Fibroblast of gingiva (primary cell): ENCODE results near the gene GNG8.

Experiments
- DNase-seq: peaks from one replicate; pipeline ENCODE4 v3.0.0-alpha.2; 2011; ENCODE audit warnings: low read depth

The GNG8 gene

DNA sequence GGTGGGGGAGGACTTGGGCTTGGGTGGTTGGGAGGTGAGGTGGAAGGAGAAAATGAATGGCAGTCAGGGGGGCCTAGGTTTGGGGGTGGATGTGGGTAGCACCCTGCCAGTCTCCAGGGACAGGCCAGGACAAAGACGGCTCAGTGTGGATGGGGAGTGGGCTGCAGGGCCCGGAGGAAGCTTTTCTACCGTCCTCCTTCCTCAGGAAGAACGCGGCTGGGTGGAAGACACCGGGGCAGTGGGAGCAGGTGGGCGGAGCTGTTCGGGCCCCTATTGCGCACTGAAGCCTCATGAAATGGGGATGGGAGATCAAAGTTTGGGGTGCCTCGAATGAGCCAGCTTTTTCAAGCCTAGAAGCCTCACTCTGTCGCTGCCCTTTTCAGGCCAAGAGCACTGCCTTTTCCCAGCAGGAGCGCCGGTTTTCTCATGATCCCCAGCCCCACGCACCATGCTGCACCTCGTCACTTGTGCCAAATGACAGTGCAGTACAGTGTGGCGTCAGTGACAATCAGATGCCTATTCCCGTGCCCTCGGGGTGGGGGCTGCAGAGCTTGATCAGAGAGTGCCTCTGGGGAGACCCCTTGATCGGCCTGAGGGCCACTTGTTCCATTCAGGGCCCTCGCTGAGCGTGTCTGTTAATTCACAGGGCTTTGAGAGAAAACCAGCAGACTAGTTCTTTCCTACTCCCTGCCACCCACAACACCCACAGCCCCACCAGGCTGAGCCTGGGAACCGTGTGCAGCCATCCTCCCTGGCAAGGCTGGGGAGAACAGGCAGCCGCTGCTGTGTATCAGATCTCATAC is 33.4 kb downstream of the GNG8 start:
- DNase-seq = no peak

DNA sequence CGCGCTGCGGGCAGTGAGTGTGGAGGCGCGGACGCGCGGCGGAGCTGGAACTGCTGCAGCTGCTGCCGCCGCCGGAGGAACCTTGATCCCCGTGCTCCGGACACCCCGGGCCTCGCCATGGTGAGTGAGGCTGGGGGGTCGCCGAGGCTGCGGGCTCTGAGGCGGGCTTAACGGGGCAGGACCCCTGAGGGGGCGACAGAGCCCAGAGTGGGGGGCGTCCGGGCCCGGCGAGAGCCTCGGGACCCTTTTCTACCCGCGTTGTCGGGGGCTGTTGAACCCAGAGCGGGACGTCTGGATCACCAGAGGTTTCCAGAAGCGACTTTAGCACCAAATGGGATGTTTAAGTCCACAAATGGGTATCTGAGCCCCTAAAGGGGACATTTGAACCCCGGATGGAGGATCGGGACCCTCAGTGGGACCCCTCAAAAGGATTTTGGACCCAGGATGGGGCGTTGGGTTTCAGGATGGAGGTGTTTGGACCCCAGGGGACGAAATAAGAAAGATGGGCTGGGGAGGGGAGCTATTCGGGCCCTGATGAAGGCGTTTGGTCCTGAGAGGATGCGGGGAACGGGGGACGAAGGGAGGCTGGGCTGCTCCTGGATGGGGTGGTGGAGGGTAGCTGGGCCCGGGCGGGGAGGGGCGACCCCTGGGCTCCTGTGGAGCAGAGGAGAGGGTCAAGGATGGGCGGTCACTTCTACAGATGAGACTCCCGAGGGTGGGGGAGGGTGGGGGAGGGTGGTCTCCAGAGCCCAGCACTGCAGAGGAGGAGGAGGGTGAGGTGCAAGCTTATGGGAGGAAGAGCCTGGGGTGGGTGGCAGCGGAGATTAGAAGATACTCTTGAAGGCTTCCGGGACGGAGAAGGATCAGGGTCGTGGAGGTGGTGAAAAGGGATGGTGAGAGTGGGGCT is 34.4 kb downstream of the GNG8 start, which contains the start of gene CALM3:
Gene CALM3, plus strand, starts transcription at position 13 of the 907 bp plus-strand sequence. Its CDS starts 105 bp downstream, at position 118.
- no peak for DNase-seq

DNA sequence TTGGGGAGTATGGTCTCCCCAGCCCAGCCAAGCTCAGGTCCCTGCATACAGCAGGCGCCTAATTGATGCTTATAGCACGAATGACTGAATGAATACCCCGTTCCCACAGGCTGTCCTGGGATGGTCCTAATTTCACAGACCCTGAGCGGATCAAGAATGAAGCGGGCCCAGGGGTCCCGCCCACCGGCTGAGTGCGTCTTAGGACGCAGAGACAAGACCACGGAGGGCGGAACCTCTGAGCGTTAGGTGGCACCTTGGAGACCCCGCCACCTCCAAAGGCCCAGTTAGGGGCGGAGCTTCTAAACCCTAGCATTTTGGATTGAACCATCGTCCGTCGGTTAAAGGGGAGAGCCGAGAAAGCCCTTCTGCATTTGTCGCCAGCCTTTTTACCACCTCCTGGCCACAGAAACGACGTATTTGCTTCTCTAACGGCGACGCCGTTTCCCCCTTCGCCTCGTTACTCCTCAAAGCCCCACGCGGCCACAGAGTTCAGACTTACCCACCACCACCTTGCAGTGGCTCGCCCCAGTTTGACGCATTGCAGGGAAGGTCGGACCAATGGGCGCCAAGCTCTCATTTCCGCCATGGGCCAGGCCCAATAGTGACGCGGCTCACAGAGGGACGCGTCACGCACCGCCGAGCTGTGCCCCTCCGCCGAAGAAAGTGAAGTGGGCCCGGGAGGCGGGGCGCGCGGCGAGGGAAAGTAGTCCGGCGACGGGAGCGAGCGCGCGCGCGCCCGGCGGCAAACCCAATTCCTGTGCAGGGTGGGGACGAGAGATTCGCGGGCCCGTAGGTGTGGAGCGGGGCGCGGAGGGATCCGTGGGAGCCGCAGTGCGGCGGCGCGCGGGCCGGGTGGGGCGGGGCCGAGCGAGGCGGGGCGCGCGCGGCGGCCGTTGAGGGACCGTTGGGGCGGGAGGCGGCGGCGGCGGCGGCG is 35.4 kb downstream of the GNG8 start:
- DNase-seq = peak; percentile 99

DNA sequence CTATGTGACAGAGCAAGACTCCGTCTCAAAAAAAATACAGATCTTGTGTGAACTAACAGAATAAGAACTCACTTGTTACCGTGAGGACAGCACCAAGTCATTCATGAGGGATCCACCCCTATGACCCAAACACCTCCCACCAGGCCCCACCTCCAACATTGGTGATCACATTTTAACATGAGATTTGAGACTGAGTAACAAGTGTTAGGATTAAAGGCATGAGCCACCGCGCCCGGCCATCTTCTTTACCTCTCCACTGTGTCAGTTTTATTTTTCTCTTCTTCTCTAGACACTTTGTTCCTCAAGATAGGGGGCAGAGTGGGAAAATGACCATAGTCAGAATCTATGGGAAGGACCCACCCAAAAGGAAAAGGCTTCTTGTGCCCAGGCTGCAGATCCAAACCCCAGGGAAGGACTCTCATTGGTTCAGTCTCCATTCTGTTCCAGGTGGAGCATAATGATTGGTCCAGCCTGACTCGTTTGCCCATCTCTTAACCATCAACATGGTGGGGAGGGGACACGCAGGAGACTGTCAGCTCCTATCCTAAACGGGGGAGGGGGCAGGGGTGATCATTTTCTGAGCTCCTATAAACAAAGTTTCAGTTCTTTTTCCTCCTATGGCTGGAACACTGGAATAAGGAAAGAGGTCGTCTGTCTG is 36.2 kb downstream of the GNG8 start:
- DNase-seq = no peak

DNA sequence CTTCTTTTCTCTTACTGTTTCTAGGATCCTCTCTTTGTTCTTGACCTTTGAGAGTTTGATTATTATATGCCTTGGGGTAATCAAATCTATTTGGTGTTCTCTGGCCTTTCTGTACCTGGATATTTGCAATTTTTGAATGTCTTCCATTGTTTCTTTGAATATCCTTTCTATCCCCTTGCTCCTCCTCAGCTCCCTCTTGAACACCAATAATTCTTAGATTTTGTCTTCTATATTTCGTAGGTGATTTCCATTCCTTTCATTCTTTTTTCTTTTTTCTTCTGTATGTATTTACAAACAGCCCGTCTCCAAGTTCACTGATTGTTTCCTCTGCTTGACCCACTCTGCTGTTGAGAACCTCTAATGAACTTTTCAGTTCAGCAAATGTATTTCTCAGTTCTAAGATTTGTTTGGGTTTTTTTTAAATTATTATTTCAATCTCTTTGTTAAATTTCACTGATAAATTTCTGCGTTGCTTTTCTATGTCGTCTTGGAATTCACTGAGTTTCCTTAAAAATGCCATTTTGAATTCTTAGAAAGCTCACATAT is 37.6 kb downstream of the GNG8 start:
- no peak for DNase-seq

DNA sequence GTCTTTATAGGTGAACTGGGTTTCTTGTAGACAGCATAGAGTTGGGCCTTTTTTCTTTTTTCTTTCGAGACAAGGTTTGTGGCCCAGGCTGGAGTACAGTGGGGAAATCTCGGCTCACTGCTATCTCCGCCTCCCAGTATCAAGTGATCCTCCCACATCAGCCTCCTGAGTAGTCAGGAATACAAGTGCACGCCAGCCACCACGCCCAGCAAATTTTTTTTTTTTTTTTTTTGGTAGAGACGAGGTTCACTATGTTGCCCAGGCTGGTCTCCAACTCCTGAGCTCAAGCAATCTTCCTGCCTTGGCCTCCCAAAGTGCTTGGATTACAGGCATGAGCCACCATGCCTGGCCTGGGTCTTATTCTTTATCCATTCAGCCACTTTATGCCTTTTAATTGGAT is 40.0 kb downstream of the GNG8 start:
- DNase-seq = no peak

DNA sequence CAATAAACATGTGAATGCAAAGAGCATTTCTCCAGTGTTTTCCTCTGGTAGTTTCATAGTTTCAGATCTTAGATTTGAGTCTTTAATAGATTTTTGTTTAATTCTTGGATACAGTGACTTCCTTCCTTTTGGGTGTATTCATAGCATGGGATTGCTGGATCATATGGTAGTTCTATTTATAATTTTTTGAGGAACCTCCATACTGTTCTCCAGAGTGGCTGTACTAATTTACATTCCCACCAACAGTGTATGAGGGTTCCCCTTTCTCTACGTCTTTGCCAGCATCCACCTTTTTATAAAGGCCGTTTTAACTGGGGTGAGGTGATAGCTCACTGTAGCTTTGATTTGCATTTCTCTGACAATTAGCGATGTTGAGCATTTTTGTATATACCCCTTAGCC is 44.1 kb downstream of the GNG8 start:
- no peak for DNase-seq

DNA sequence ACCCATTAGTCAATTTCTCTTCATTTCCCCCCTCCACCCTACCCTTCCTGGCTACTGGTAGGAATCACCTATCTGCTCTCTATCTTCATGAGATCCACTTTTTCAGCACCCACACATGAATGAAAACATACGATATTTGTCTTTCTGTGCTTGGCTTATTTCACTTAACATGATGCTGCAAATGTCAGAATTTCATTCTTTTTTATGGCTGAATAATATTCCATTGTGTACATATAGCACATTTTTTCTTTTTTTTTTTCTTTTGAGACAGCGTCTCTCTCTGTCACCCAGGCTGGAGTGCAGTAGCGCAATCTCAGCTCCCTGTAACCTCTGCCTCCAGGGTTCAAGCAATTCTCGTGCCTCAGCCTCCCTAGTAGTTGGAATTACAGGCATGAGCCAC is 44.7 kb downstream of the GNG8 start:
- DNase-seq = no peak

DNA sequence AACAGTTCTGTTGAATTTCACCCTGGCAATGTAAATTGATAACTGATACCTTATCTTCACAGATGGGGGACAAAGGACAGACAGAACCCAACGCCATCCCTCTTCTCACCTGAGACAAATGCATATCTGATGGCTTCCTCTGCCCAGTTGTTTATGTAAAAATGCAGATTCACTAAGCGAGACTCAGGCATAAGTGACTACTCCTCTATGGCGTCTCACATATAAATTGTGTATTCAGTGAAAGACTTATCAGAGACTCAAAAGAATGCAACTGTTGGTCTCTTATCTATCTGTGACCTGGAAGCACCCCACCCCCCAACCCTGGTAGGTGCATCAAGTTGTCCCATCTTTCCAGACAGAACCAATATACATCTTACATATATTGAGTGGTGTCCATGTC is 48.1 kb downstream of the GNG8 start:
- no peak for DNase-seq

DNA sequence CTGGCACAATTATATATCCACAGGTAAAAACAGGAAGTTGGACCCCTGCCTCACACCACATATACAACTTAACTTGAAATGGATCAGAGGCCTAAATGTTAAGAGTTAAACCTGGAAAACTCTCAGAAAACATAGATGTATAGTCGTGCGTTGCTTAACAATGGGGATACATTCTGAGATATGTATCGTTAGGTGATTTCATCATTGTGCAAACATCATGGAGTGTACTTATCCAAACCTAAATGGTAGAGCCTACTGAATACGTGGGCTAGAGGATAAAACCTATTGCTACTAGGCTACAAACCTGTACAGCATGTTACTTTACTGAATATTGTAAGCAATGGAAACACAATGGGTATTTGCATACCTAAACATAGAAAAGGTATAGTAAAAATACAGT is 49.7 kb downstream of the GNG8 start:
- no peak for DNase-seq

DNA sequence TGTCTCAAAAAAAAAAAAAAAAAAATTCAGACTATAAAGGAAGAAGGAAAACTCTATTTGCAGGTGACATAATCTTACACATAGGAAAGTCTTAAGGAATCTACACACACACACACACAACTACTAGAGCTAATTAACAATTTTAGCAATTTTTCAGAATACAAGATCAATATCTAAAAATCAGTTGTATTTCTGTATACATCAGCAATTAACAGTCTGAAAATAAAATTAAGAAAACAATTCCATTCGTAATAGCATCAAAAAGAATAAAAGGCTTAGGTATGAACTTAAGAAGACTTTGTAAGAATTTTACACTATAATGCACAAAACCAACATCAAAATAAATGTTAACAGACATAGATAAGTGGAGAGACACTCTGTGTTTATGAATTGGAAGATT is 50.5 kb downstream of the GNG8 start:
- no peak for DNase-seq
